Loucy (cell line): ENCODE results near the gene MARK1.

ENCODE experiments used
- H2AFZ ChIP-seq: fragments of 200-600 bp; sonication (generic); 2 replicates; pipeline ENCODE4 v1.6.0; 2016; ENCODE audit warnings: antibody characterized with exemption, mild to moderate bottlenecking, low read length, moderate library complexity
- H3F3A ChIP-seq: fragments of 200-600 bp; 2 replicates; pipeline ENCODE4 v1.6.0; 2016; ENCODE audit warnings: antibody characterized with exemption, low read depth, mild to moderate bottlenecking
- H3K27me3 ChIP-seq: fragments of 200-600 bp; sonication (generic); 2 replicates; pipeline ENCODE4 v1.6.1; 2014; ENCODE audit warnings: low read length, mild to moderate bottlenecking; ENCODE audit not compliant: insufficient read depth, poor library complexity, severe bottlenecking
- H3K36me3 ChIP-seq: fragments of 200-600 bp; sonication (generic); 2 replicates; pipeline ENCODE4 v1.6.1; 2016; ENCODE audit warnings: low read length; ENCODE audit not compliant: insufficient read depth
- H3K4me1 ChIP-seq: fragments of 200-600 bp; sonication (generic); 2 replicates; pipeline ENCODE4 v1.5.1; 2014; ENCODE audit warnings: low read length, mild to moderate bottlenecking; ENCODE audit not compliant: insufficient read depth, poor library complexity, severe bottlenecking
- H3K4me2 ChIP-seq: fragments of 200-600 bp; sonication (generic); 2 replicates; pipeline ENCODE4 v1.6.0; 2014; ENCODE audit warnings: antibody characterized with exemption, low read length, low read depth, mild to moderate bottlenecking; ENCODE audit not compliant: poor library complexity, severe bottlenecking
- H3K4me3 ChIP-seq: fragments of 200-600 bp; sonication (generic); 2 replicates; pipeline ENCODE4 v1.5.1; 2014; ENCODE audit warnings: low read length, mild to moderate bottlenecking, mixed read lengths; ENCODE audit not compliant: poor library complexity, severe bottlenecking
- H3K79me2 ChIP-seq: fragments of 200-600 bp; sonication (generic); 2 replicates; pipeline ENCODE4 v1.6.1; 2014; ENCODE audit warnings: low read length; ENCODE audit not compliant: insufficient read depth
- H3K9ac ChIP-seq: fragments of 200-600 bp; sonication (generic); 2 replicates; pipeline ENCODE4 v1.6.0; 2014; ENCODE audit warnings: mild to moderate bottlenecking, low read depth, low read length, moderate library complexity; ENCODE audit not compliant: poor library complexity, severe bottlenecking
- H3K9me2 ChIP-seq: fragments of 200-600 bp; sonication (generic); replicated peaks from 2 replicates; pipeline ENCODE4 v1.6.1; 2016; ENCODE audit warnings: low read depth, low read length, mixed read lengths
- H3K9me3 ChIP-seq: fragments of 200-600 bp; sonication (generic); 2 replicates; pipeline ENCODE4 v1.6.1; 2014; ENCODE audit warnings: mild to moderate bottlenecking, antibody characterized with exemption, low read length, low read depth; ENCODE audit not compliant: insufficient read depth
- H4K20me1 ChIP-seq: fragments of 200-600 bp; sonication (generic); 2 replicates; pipeline ENCODE4 v1.6.0; 2014; ENCODE audit warnings: antibody characterized with exemption, low read length, mild to moderate bottlenecking; ENCODE audit not compliant: insufficient read depth, poor library complexity, severe bottlenecking
- CTCF ChIP-seq: fragments of 200-600 bp; sonication (generic); conservative IDR thresholded peaks from 2 replicates; pipeline ENCODE4 v1.5.1; 2014; ENCODE audit warnings: mild to moderate bottlenecking, antibody characterized with exemption, low read length
- EZH2phosphoT487 ChIP-seq: fragments of 200-600 bp; IDR thresholded peaks from 2 replicates; pipeline ENCODE4 v1.6.1; 2018; ENCODE audit warnings: antibody characterized with exemption, mild to moderate bottlenecking, moderate library complexity, borderline replicate concordance

Gene MARK1

GRCh38 chr1:220521778-220522177 is 6.2 kb upstream of the MARK1 start:
- Histone ChIP-seq H3K79me2 (no peaks in the 10 kb centered on the region), H3K9me3 (no peaks in the 10 kb centered on the region), H3K9me2 (no peaks in the 10 kb centered on the region), H3K4me2 (no peak overlapping the region), H3K4me1 (no peaks in the 10 kb centered on the region), H3K4me3 (no peak overlapping the region), H3K36me3 (no peaks in the 10 kb centered on the region), H3K9ac (no peak overlapping the region), H2AFZ (no peak overlapping the region), H4K20me1 (no peaks in the 10 kb centered on the region), H3K27me3 (no peaks in the 10 kb centered on the region), H3F3A (no peaks in the 10 kb centered on the region)
- no peak for TF ChIP-seq CTCF

DNA sequence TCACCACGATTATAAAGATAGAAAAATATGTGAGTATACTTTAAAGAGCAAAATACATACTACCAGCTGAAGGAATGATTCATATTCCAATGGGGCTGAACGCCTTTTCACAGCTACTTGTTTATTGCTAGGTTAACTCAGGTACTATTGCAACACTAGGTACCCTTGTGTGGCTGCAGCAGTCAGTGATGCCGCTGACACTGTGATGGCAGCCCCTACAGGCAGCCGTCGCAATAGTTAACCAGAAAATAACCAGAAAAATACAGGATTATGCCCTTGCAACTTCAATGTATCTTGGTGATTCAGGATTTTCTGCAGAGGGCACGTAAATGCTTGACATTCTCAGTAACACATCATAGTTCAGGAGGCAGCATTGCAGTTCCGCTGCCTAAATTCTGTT is 1.6 kb upstream of the MARK1 start:
- Histone ChIP-seq H3F3A (no peaks in the 10 kb centered on the region), H3K4me1 (no peaks in the 10 kb centered on the region), H3K79me2 (no peaks in the 10 kb centered on the region), H3K9me3 (no peaks in the 10 kb centered on the region), H3K4me3 (no peak overlapping the region), H3K36me3 (no peaks in the 10 kb centered on the region), H3K27me3 (no peaks in the 10 kb centered on the region), H4K20me1 (no peaks in the 10 kb centered on the region), H2AFZ (no peak overlapping the region), H3K9me2 (no peaks in the 10 kb centered on the region), H3K9ac (no peak overlapping the region), H3K4me2 (no peak overlapping the region)
- TF ChIP-seq CTCF (no peak), EZH2phosphoT487 (no peak)

GRCh38 chr1:220527279-220527907 is 543 bp upstream of the MARK1 start:
- Histone ChIP-seq H3K4me3 (no peak overlapping the region), H3K79me2 (no peaks in the 10 kb centered on the region), H3K27me3 (no peaks in the 10 kb centered on the region), H3F3A (no peaks in the 10 kb centered on the region), H3K36me3 (no peaks in the 10 kb centered on the region), H2AFZ (no peak overlapping the region), H3K4me2 (no peak overlapping the region), H3K9me3 (no peaks in the 10 kb centered on the region), H4K20me1 (no peaks in the 10 kb centered on the region), H3K4me1 (no peaks in the 10 kb centered on the region), H3K9ac (no peak overlapping the region), H3K9me2 (no peaks in the 10 kb centered on the region)
- TF ChIP-seq EZH2phosphoT487, result no peak
- no peak for TF ChIP-seq CTCF
